GM18517 (cell line): ENCODE data around the gene GRP.
"Not testable (repeated sequence)": the region's sequence is repeated elsewhere in the genome, so short reads cannot be mapped to it uniquely, and the experiment has no call there.

Experiments used
- ATAC-seq: cut with Tn5 transposase; IDR thresholded peaks from one replicate; pipeline ENCODE4 v1.9.1; 2021; ENCODE audit warnings: mild to moderate bottlenecking, moderate library complexity; ENCODE audit not compliant: unreplicated experiment

GRP gene

GRCh38 chr18:59228351-59228750 lies 8.4 kb downstream of the GRP start:
- no peak for ATAC-seq

- no peak for ATAC-seq
Measured at GRCh38 chr18:59229191-59229590, 9.2 kb downstream of the GRP start.

GRCh38 chr18:59229701-59230443 lies 9.9 kb downstream of the GRP start:
- no peak for ATAC-seq

GRCh38 chr18:59231114-59231513 lies 11.2 kb downstream of the GRP start:
- ATAC-seq, result no peak

- ATAC-seq, result no peak
Measured at GRCh38 chr18:59231877-59232276, 11.9 kb downstream of the GRP start.

- ATAC-seq, result no peak
Measured at GRCh38 chr18:59232309-59233016, 12.5 kb downstream of the GRP start.

GRCh38 chr18:59233017-59233410 lies 13.1 kb downstream of the GRP start:
- ATAC-seq, result no peak

- ATAC-seq, result no peak
Measured at GRCh38 chr18:59238385-59238784, 18.4 kb downstream of the GRP start.

GRCh38 chr18:59239642-59240041 lies 19.7 kb downstream of the GRP start:
- ATAC-seq, result no peak

GRCh38 chr18:59242906-59243305 lies 22.9 kb downstream of the GRP start:
- no peak for ATAC-seq

GRCh38 chr18:59246796-59247195 lies 26.8 kb downstream of the GRP start:
- ATAC-seq, result no peak

GRCh38 chr18:59249199-59249774 lies 29.3 kb downstream of the GRP start:
- ATAC-seq, result no peak

GRCh38 chr18:59255491-59255890 lies 35.5 kb downstream of the GRP start:
- ATAC-seq, result not testable (repeated sequence)

GRCh38 chr18:59261842-59262241 lies 41.9 kb downstream of the GRP start:
- not testable (repeated sequence) for ATAC-seq

GRCh38 chr18:59262243-59262642 lies 42.3 kb downstream of the GRP start:
- not testable (repeated sequence) for ATAC-seq

- ATAC-seq, result no peak
Measured at GRCh38 chr18:59263661-59264060, 43.7 kb downstream of the GRP start.

- ATAC-seq, result no peak
Measured at GRCh38 chr18:59264121-59264571, 44.2 kb downstream of the GRP start.

GRCh38 chr18:59264651-59265245 lies 44.8 kb downstream of the GRP start:
- ATAC-seq, result no peak

GRCh38 chr18:59265246-59265973 lies 45.5 kb downstream of the GRP start:
- ATAC-seq, result no peak

- ATAC-seq, result no peak
Measured at GRCh38 chr18:59265974-59266369, 46.0 kb downstream of the GRP start.

- ATAC-seq, result no peak
Measured at GRCh38 chr18:59266459-59266858, 46.5 kb downstream of the GRP start.
